Measurements from ENCODE around the gene GNAL.
"Not testable (repeated sequence)": the region's sequence is repeated elsewhere in the genome, so short reads cannot be mapped to it uniquely, and the experiment has no call there.

Gene GNAL

DNA sequence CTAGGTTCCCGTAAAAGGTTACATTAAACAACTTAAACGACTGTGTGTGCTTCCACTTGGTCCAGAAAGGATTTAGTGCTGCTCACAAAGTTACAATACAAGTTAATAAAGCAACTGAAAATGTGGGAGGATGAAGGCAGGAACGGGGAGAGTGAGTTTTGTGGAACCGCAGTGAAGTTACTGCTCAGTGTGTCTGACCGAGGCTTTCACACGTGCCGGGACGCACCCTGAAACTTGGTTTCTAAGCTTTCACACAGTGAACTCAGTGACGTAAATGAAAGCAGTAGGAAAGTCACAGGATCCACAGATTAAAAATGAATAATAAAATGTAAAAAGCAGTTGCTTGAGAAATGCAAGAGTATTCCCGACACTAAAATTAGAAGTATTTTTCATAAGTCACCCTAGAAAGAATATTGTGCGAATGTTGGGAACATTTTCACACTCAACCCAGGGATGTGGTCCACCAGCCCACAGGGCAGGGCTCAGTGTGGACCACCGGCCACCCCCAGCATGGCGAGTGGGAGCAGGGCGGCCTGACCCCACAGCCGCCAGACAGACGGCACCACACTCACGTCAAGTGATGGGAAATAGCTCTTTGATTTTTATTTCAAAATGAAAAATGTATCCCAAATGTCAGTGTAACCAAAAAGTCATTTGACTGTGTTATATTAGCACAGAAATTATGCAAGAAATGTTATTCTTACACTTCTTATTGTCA lies 129.6 kb downstream of the GNAL start:
- FAIRE-seq, result no peak

DNA sequence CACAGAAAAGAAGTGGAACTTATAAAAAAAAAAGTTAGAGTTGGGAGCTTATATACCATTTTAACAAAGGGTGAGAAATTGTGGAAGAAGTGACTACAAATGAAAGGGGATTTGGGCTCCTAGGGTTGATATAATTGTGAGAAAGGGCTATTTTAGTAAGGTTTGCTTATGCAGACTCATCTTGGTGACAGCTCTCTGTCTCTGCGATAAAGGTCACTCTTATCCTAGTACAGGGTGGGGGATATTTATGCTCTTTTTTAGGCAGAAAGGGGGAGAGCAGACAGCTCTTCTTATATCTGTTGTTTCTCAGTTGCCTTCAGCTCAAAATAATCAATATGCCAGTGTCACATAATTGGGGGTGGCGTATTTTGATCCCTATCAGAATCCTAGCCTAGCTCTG lies 130.9 kb downstream of the GNAL start:
- FAIRE-seq, result no peak

GRCh38 chr18:11820697-11821096 lies 131.6 kb downstream of the GNAL start:
- FAIRE-seq, result no peak

DNA sequence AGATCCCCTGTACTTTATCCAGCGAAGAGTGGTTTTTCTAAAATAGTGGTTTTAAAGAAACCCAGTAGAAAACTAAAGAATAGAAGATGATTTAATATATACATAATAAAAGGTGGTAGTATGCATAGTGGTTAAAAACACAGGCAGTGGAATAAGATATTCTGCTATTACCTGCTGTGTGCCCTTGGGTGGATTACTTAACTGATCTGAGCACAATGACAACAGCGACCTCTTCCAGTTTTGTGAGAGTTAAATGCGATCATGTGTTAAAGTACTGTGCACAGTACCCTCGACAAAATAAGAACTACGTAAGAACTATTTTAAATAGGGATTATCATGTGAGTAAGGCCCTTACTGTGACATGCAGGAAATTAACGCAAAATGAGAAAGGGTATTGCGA lies 132.1 kb downstream of the GNAL start:
- FAIRE-seq, result no peak

GRCh38 chr18:11821643-11822237 lies 132.7 kb downstream of the GNAL start:
- FAIRE-seq, result no peak

GRCh38 chr18:11823545-11823944 lies 134.5 kb downstream of the GNAL start:
- FAIRE-seq, result no peak

DNA sequence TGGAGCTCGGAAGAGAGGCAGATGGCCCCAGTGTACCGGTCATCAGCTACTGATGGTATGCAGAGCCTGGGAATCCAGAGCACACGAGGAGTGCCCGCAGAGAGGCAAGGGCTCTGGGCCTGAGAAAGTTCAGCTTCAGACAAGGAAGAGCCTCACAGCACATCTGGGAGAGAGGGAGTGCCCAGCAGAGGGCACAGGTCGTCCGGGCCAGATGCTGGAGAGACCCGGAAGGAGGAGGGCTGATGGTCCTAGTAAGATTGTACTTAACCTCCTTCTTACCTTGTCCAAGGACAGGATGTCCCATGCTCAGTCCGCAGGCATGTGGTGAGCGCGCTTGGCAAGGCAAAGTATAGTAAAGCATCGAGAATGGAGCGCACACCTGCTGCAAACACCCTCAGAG lies 137.8 kb downstream of the GNAL start:
- no peak for FAIRE-seq

GRCh38 chr18:11828786-11829432 lies 139.8 kb downstream of the GNAL start:
- FAIRE-seq, result no peak

DNA sequence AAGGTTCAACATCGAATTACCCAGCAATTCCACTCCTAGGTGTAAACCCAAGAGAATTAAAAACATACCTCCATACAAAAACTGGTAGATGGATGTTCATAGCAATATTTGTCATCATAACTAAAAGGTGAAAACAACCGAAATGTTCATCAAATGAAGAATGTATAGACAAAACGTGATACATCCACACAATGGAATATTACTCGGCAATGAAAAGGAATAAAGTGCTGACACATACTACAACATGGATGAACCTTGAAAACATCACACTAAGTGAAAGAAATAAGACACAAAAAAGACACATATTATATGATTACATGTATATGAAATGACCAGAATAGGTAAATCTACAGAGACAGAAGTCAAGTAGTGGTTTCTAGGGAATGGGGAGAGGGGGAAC lies 141.5 kb downstream of the GNAL start:
- FAIRE-seq, result no peak

GRCh38 chr18:11831921-11832320 lies 142.9 kb downstream of the GNAL start:
- FAIRE-seq, result no peak

DNA sequence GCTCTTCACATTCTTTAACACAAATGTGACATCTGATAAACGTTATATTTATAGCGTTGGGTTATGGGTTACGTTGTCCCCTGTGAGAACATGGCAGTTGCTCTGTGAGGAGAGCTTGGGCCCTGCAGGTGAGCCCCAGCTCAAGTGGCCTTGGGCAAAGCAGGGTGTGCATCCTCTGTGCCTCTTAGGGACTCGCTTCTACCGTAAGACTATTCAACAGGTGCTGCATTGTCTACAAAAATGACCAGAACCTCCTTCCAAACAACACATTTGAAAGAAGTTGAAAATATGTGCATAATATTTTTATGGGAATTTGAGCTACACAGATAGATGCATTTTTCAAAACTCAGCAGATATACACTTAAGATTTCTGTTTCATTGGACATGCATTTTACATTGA lies 145.7 kb downstream of the GNAL start:
- no peak for FAIRE-seq

DNA sequence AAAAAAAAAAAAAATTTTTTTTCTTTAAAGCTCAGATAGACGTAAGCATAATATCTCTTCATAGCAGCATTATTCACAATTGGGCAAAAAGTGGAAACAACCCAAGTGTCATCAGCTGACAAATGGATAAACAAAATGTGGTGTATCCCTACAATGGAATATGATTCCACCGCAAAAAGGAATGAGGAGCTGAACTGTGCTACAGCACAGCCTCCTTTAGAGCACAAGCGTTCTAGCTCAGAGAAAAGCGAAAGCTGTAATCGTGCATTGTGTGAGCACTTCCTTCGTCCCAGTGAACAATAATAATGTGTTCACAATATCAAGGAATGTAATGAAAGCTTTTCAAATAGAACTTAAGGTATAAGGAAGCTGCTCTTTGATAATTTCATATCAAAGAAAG lies 150.5 kb downstream of the GNAL start:
- FAIRE-seq, result no peak

GRCh38 chr18:11840493-11840892 lies 151.4 kb downstream of the GNAL start:
- no peak for FAIRE-seq

DNA sequence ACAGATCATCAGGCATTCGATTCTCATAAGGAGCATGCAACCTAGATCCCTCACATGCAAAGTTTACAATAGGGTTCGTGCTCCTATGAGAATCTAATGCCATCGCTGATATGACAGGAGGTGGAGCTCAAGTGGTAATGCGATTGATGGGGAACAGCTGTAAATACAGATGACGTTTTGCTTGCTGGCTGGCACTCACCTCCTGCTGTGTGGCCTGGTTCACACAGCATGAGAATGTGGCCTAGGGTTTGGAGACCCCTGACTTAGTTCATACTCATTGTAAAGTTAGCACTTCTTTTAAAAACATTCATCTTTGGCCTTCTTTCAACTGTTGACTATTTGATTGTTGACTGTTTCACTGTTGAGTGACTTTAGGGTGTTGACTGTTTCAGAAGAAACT lies 153.5 kb downstream of the GNAL start:
- no peak for FAIRE-seq

- FAIRE-seq, result no peak
Measured at GRCh38 chr18:11844436-11844835, 155.4 kb downstream of the GNAL start.

- FAIRE-seq, result no peak
Measured at GRCh38 chr18:11845654-11846053, 156.6 kb downstream of the GNAL start.

DNA sequence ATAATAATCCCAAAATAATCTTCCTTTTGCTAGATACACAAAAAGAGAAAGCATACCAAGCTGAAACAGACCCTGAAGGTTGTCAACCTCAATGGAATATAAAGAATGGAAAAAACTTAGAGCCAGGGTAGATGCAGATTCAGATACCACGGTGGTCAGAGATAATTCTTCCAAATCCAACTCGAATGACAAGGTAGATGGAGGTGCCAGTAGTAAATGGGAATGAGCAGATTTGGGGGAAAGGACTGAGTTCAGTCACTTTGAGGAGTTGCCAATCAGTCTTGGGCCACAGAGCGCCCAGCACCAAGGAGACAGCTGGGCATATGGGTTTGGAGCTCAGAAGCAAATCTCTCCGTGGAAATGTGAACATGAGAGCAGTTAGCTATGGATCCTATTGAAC lies 158.7 kb downstream of the GNAL start:
- no peak for FAIRE-seq

DNA sequence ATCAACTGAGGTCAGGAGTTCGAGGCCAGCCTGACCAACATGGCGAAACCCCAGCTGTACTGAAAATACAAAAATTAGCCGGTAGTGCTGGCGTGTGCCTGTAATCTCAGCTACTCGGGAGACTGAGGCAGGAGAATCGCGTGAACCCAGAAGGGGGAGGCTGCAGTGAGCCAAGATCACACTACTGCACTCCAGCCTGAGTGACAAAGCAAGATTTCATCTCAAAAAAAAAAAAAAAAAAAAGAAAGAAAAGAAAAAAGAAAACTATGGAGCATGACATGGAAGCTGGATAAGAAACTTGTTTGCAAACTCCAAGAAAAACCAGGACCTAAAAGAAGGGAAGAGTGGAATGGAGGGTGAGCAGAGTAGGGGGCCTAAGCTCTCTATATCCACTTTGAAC lies 160.2 kb downstream of the GNAL start:
- no peak for FAIRE-seq

DNA sequence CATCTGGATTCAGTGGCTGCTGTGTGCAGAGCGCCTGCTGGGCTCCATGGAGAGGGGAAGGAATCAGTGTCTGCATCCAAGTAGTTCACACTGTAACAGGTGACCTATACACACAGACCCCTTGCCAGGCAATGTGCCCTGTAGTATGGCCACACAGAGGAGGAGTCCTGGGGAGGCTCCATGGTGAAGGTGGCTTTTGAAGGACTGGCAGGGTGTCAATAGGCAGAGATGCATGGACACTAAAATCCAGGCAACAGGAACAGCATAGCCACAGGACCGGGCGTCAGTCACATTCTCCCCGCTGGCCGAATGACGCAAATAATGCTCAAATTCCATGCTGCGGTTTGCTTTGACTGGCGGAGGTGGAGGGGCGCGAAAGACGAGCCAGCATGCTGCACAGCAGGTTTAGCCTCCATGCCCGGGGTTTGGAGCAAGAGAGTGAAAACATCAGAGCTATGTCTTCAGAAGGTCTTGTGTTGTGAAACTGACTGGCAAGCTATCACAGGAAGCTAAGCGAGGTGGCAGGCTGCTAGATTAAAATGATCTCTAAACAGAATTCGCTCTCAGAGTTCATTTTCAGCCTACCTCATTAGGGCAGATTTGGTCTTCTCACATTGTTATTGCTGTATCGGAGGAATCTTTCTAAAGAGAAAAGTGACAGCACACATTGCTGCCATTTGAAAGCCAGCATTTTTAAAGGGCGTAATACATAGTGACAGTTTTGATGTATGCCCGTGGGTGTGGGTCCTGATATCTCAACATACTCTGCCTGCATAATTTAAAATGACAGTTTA lies 161.0 kb downstream of the GNAL start:
- no peak for FAIRE-seq

DNA sequence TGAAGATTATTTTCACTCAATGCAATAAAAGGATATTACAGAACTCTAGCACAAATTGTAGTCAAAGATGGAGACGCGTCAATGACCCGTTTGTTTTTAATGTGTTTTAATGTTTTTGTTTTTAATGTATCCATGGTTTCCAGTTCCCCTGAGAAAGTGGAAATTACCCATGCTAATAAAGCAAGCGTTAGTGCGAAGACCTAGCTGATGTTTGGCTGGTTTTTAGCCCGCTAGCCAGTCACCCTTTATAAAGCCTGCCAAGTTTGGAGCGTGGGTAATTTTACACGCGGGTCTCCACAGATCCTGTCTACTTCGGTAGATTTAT lies 161.7 kb downstream of the GNAL start:
- no peak for FAIRE-seq

- no peak for FAIRE-seq
Measured at GRCh38 chr18:11851146-11851805, 162.2 kb downstream of the GNAL start, which contains the start of gene CHMP1B. Gene CHMP1B, plus strand, starts transcription at chr18:11851413. Its CDS starts 99 bp downstream, at chr18:11851512.

- no peak for FAIRE-seq
Measured at GRCh38 chr18:11851806-11852337, 162.8 kb downstream of the GNAL start.

GRCh38 chr18:11854554-11854953 lies 165.5 kb downstream of the GNAL start:
- not testable (repeated sequence) for FAIRE-seq

All from islet of Langerhans (tissue), 1 donor.